GM13976 (cell line): ENCODE measurements around the gene PRUNE2.

Experiments
- DNase-seq: peaks from one replicate; pipeline ENCODE4 v3.0.0; 2012; ENCODE audit warnings: low spot score
- CTCF ChIP-seq: IDR thresholded peaks from 2 replicates; pipeline ENCODE4 v1.5.1; 2012; ENCODE audit warnings: borderline replicate concordance, mild to moderate bottlenecking; ENCODE audit not compliant: insufficient read depth; ENCODE audit errors: extremely low read depth, missing control alignments, control extremely low read depth
- in situ Hi-C: fragments of 300-500 bp; cut with MboI; formaldehyde crosslinking; loops from one replicate; pipeline ENCODE4 v1.12.0; 2022; ENCODE audit warnings: low sequenced_read_pairs, mixed read lengths, inconsistent platforms; ENCODE audit not compliant: unreplicated experiment

The PRUNE2 gene

GRCh38 chr9:76638001-76638400, 267.9 kb downstream of the PRUNE2 start:
- no peak for TF ChIP-seq CTCF
- in situ Hi-C loops, result no loop called here
- no peak for DNase-seq

GRCh38 chr9:76637416-76637815, 268.5 kb downstream of the PRUNE2 start:
- in situ Hi-C loops, result no loop called here
- no peak for TF ChIP-seq CTCF
- no peak for DNase-seq

GRCh38 chr9:76634356-76635054, 271.4 kb downstream of the PRUNE2 start:
- TF ChIP-seq CTCF, result no peak
- DNase-seq, result no peak
- in situ Hi-C loops, result no loop called here

GRCh38 chr9:76630916-76631315, 275.0 kb downstream of the PRUNE2 start:
- no peak for TF ChIP-seq CTCF
- in situ Hi-C loops, result no loop called here
- no peak for DNase-seq

GRCh38 chr9:76629205-76629990, 276.5 kb downstream of the PRUNE2 start:
- no peak for TF ChIP-seq CTCF
- in situ Hi-C loops, result no loop called here
- DNase-seq, result no peak

- in situ Hi-C loops, result no loop called here
- DNase-seq, result no peak
- no peak for TF ChIP-seq CTCF
These were observed 277.8 kb downstream of the PRUNE2 start for GRCh38 chr9:76628155-76628554.
